Activated T-cell treated with anti-CD3 and anti-CD28 coated beads for 24 hours (primary cell): Measurements from ENCODE around the gene ACBD5.
"Not testable (repeated sequence)": the region's sequence is repeated elsewhere in the genome, so short reads cannot be mapped to it uniquely, and the experiment has no call there.

Source experiments
- DNase-seq: peaks from one replicate; pipeline ENCODE4 v3.0.0-alpha.2; 2020; ENCODE audit warnings: low read depth

ACBD5 gene, protein sequence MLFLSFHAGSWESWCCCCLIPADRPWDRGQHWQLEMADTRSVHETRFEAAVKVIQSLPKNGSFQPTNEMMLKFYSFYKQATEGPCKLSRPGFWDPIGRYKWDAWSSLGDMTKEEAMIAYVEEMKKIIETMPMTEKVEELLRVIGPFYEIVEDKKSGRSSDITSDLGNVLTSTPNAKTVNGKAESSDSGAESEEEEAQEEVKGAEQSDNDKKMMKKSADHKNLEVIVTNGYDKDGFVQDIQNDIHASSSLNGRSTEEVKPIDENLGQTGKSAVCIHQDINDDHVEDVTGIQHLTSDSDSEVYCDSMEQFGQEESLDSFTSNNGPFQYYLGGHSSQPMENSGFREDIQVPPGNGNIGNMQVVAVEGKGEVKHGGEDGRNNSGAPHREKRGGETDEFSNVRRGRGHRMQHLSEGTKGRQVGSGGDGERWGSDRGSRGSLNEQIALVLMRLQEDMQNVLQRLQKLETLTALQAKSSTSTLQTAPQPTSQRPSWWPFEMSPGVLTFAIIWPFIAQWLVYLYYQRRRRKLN

DNA sequence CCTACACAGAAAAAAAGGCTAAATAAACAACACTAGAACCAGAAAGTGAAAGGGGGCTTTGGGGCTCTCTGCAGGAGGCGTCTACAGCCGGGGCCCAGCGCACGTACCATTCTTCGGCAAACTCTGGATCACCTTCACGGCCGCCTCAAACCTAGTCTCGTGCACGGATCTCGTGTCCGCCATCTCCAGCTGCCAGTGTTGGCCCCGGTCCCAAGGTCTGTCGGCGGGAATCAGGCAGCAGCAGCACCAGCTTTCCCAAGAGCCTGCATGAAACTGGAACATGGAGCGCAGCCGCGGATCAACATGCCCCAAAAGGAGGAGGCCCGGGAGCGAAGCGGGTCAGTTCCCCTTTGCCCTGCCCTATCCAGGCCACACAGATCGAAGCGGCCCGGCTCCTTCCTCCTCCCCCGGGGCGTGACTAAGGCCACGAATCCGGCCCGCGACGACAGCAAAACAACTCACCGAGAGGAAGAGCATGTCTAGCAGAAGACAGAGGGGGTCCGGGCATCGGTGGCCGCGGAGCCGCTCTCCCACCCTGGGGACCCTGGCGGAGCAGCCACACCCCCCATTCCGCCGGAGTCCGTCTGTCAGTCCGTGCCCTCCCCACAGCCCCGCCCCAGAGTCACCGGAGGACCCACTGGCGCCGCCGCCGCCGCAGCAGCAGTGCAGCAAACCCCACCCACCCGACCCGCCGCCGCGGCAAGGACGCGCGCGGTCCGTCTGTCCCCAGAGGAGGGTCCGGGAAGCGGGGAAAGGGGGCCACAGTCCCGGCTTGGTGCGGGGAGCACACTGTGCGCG is at the start of gene ACBD5:
Gene ACBD5 (minus strand): TSS at position 586 of the 798 bp plus-strand sequence. CDS start 109 bp downstream, at position 477.
- peak; percentile 72 for DNase-seq

DNA sequence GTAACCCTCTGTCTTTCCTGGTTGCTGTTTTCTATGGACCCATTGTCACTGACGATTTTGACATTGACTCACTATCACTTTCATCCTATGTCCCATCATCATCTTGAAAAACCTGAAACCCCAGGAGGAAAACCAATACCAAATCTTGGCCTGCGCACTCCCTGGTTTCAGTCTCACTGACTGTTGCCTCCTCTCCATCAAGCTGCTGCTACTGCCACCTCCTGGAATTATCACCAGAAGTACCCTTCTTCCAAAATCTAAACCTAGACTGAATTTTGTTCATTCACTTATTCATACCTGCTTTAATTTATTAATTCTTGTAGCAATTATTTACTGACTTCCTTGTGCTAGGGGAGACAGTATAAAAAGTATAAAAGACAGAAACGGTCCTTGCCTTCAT is 44.5 kb upstream of the ACBD5 start:
- peak; percentile 19 for DNase-seq

DNA sequence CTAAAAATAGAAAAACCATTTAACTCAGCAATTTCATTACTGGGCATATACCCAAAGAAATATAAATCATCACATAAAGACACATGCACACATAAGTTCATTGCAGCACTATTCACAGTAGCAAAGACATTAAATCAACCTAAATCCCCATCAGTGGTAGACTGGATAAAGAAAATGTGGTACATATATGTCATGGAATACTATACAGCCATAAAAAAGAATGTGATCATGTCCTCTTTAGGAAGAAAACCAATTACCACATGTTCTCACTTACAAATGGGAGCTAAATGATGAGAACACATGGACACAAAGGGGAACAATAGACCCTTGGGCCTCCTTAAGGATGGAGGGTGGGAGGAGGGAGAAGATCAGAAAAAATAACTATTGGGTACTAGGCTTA is 36.0 kb upstream of the ACBD5 start:
- no peak for DNase-seq

DNA sequence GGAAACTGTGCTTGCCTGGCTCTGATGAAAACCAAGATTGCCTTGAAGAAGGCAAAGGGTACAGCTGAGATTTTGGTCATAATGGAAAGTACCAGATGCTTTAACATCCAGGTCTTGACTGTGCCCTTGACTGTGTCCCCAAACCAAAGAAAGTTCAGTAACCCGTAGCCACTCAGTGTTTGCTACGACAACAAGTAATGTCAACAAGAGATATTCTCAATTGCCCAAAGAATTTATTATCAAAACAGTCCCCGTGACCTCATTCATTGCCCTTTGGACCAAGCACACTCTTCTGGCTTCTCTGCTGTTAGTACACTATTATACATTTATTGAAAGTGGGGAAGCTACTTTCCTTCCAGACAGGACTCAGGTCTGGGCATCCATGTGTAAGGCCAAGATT is 25.4 kb upstream of the ACBD5 start:
- not testable (repeated sequence) for DNase-seq

DNA sequence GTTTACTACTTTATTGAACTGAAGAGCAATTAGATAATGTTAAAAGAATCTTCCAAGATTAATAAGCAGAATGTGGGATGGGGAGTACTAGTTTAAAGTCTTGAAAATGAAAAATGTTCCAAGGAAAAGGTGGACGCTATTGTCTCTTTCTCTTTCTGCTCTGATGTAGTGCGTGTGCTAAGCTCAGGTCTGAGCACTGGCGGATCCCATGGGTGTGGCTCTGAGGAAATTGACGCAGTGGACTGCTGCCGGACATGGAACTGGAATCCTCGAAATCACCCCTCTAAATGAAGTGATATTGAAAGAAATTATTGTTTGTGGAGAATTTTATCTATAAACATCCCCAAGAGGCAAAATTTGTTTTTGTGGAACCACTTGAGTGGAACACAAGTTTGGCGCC is 22.2 kb upstream of the ACBD5 start:
- DNase-seq: not testable (repeated sequence)

DNA sequence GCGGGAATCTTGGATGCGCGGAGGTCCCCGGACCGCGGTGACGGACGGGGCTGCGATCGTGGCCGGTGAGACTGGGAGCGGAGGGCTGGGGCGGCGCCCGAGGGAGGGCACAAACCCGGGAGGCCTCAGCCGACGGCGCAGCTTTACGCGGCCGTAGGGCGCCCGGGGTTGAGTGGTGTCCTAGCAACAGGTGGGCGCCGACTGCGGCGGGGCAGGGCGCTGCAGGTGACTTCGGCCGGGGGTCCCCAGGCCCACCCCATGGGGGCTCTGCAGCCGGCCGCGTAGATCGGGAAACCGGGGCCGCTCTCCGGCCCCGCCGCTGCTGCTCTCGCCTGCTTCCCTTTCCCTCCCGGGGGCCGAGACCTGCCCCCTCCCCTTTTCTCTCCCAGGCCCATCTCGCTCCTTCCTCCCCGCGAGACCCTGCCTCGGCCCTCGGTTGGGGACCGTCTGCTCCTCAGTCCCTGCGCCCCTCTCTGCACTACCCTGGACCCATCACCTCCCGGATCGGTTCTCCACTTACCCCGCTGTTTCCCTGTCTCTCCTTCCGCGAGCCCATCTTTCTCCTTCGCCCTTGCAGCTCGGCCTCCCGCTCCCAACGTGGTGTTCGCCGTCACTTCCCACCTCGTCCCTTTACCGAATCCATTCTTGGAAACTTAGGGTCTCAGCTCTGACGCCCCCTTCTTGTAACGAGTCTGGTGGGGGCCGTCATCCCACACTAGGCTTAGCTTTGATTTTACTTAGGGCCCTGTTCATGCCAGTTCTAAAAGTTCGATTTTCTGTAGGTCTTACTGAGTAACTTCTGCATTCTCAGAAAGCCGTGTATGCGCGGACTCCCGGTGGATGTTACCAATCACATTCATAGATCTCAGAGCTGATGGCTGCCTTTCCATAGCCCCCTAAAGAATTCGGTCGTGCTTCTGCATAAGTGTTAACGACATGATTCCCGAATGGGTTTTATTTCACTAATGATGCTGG is 18.5 kb upstream of the ACBD5 start:
- DNase-seq: no peak

DNA sequence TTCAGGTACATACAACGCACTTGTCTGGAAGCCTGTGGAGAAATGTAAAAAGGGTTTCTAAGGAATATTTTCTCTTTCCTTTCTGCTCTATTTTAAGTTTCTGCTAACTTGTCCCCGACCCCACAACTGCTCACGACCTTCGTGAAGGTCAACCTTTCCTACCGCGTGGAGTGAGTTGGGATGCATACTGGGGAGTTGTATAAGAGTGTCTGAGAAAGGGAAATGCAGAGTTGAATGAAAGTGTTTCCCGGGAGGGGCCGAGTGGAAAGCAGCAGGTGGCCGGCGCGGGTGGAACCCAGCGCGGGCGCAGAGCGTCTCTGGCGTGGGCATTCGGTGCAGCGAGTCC is 17.9 kb upstream of the ACBD5 start:
- DNase-seq: no peak

DNA sequence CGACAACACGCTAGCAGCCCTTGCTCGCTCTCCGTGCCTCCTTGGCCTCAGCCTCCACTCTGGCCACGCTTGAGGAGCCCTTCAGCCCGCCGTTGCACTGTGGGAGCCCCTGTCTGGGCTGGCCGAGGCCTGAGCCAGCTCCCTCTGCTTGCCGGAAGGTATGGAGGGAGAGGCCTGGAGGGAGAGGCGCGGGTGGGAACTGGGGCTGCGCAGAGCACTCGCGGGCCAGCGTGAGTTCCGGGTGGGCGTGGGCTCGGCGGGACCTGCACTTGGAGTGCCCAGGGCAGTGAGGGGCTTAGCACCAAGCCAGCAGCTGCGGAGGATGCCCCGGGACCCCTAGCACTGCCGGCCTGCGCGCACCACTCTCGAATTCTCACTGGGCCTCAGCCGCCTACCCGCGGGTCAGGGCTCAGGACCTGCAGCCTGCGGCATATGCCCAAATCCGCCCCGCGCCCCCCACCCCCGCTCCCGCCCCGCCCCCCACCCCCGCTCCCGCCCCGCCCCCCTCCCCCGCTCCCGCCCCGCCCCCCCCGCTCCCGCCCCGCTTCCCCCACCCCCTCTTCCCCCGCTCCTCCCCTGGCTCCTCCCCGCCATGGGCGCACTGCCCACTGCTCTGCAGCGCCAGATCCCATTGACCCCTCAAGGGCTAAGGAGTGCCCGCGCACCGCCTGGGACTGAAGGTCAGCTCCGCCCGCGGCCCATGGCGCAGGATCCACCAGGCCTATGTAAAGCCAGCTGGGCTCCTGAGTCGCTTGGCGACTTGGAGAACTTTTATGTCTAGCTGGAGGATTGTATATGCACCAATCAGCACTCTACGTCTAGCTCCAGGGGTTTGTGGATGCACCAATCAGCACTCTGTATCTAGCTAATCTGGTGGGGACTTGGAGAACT is 15.9 kb upstream of the ACBD5 start:
- DNase-seq: no peak

DNA sequence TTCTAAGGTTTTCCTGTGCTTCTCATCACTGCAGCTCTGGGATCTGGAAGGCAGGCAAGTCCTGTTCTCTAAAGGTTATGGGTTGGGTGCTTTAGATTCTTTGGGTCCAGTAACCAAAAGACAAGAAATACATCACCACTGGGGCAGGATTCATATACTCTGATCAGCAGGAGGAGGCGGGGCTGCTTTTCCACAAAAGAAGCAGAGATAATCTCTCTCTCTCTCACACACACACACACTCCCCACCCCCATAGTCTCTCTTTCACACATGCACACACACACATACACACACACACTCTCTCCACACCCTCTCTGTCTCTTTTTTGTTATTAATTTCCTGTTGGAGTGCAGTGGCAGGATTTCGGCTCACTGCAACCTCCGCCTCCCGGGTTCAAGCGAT is 13.0 kb upstream of the ACBD5 start:
- DNase-seq: no peak

DNA sequence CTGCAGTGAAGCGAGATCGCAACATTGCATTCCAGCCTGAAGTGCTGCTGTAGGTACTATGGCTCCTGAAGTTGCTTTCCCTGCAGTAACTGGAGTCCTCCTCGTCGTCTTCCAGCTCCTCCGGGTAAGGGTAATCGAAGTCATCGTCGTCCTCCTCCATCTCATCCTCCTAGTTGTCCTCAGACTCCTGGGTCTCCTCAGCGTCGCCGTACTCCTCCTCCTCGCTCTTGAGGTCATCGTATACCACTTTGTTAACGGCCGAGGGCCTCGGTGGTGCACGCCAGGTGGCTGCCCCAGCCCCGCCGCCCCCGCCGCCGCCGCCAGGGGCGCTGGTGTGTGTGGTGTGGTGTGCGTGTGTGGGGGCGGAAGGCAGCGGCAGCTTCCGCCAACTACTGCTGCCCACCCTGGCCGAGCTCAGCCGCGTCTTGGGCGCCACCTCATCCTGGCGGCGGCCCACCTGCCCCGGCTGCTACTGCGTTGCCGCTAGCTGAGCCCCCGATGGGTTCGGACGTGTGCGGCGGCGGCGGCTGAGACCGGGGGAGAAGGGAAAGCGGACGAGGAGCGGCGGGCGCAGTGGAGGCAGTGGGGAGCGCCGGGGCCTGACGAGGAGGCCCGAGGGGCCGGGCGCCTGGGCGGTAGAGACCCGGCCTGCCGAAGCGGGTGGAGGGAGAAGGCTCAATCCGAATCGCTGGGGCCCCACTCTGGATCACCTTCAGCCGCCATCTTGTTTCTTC is 11.8 kb upstream of the ACBD5 start:
- DNase-seq: peak; percentile 76

DNA sequence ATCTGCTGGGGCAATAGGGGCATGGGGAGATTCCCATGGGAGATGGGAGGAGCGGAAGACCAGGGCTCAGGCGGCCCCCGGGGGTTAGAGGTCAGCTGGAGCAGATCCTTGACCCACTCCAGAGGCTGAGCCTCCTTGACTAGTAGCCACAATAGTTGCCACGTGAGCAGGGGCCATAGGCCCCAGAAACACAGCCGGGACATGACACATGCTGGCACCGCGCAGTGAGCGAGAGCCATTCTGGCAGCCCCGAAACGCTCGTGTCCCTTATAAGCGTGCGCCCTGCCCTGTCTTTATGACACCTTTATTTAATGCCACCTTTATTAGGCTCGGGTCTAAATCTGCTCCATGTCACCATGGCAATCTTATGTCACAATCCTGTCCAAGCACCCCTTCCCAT is 11.0 kb upstream of the ACBD5 start:
- no peak for DNase-seq

DNA sequence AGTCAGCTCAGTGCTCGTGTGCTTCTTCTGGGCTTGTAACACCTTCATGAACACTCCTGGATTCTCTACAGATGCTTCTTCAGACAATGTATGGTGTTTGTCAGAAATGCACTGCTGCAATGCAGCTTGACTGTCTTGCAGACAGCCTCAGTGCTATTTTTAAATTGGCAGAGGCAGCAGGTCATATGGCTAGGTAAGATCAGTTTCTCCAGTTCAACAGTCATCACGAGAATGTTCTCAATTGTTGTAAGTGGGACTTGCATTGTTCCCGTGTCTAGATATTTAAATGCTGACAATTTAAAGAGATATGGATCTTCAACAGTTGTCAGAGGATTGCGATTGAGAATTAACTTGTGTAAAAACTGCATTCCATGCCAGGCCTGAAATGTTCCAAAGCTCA is 7.6 kb upstream of the ACBD5 start:
- no peak for DNase-seq

DNA sequence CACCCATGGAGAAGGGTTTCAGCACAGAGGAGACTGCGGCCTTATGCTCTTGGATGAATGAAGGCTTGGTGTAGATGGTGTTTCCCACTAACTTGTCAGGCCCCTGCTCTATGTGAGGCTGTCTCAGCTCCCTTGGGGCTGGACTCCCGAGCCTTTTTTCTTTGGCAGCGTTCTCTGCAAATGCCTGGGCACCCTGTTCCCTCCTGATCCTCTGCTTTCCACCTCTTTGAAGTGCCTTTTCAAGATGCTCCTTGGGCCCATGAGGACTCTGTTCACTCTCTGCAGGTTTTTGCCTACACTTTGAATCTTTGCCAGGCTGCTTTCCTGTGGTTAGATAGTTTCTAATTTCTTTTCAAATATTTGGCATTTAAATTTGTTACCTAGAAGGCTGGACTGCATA is 6.8 kb upstream of the ACBD5 start:
- no peak for DNase-seq

DNA sequence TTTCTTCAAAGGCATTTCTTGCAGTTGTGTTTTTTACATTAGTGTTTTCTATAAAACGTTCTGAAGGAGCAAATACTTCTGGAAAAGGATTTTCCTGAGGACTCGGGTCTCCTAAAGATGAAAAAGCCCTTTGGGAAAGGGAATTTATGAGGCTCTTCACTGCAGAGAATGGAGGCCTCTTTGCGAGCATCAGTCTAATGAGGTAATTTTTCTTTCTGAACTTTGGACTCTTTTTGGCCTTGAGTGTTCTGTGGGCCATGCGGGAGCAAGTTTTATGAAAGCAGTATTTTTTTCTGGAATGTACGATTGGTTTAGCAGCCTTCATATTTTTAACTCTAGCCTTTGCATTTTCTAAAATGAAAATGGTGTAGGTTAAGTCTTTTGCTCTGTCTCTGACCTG is 6.4 kb upstream of the ACBD5 start:
- DNase-seq: no peak

DNA sequence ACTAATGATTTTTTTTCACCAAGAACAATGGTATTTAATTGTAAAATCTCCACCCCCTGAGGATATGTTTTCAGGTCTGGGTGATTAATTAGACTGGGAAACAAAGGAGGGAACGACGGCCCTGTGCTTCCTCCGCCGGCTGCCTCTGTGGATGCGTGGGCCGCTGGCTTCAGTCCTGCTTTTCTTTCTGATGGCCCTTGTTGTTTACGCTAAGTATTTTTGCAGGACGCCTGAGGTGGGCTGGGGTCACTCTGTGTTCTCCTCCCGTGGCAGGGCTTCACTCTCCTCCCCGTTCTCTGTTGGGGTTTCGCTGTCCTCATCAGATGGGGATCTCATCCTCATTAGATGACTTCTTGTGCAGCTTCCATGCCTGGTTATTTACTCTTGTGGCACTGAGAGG is 5.2 kb upstream of the ACBD5 start:
- DNase-seq: no peak

DNA sequence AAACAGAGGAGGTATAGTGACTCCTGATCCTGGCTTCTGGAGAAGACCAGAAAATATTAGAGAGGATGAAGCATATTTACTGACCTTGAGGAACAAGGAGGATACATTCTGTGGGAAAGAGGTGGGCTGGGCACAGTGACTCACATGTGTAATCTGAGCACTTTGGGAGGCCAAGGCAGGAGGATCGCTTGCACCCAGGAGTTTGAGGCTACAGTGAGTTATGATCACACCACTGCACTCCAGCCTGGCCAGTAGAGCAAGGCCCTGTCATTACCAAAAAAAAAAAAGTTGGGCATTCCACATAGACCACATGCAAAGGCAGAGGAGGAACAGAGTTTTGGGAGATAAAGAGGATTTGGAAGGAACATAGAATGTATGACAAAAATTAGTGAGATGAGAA is 4.4 kb upstream of the ACBD5 start:
- DNase-seq: no peak

DNA sequence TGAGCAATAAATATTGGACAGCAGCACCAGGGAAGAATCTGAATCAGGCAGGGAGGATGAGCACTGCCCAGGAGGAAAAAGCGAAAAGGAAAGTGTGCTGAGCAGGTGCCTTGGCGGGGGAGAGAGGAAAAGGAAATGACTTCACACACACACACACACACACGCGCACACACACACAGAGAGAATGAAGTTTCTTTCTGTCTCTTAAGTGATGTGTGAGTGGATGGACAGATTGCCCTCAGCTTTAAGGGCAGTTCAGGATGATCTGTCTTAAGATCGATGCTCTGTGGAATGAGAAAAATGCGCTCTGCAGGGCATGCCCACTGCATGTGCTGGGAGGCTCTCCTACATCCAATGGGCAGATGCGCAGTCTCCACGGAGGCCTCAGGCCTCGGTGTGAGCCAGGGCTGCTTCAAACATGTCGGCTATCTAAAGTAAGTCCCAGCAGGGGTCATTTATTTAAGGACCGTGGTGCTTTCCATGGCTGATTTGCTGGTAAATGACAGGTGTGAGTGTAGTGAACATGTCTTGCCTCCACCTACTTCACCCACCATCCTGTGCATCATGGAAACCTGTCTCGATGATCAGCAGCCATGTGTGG is 2.5 kb upstream of the ACBD5 start:
- peak; percentile 72 for DNase-seq

DNA sequence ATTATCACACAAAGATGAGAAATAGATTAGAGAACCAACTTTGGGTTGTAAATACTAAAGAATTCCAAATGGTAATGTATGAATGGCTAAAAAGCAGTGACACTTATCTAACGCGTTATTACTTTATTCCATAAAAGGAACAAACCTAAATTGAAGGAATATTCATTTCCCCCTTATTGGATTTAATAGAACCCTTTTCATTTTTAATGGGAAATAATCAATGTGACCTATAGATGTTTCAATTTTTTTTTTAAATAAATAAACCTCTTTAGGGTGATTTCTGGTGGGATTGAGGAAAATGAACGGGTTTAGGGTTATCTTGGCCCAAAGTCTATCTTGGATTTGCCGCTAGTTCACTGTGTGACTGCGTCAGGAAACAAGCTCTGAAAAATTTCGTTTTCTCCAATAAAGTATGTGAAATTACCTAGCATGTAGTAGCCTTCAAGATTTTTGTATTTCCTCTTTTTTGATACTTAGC is 1.9 kb upstream of the ACBD5 start:
- no peak for DNase-seq

DNA sequence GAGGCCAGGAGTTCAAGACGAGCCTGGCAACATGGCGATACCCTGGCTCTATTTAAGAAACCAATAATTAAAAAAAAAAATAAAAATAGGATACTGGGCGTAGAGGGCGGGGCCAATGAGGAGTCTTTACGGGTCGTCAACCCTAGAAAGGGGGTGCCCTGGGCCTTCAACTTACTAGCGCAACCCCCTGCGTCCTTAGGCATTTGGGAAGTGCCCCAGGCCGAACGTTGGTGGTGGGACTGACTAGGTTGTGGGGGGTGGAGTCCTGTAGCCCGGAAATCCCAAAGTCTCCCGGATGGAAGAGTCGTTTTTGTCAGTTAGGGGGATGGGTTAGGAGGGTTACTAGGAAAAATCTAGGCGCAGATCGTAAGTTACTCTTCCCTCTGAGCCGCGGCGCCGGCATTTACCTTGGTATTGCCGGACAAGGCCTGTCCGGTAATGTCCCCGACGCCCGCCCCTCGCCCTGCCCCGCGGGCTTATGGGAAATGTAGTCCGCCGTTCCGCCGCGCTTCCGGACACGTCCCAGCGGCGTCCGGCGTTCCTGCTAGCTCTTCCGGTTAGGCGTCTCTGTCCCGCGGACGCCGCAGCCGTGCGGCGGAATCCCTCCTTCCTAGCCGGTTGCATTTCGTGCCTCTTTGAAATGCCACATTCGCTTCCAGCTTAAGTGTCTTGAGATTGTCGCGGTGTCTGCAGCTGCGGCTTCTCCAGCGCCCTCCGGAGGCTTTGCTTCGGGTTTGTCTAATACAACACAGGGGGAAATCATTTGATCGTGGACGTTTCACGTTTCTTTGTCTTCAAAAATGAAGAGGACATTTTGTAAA is 1.3 kb upstream of the ACBD5 start:
- peak; percentile 83 for DNase-seq
